ENCODE results near the gene CLPTM1L. TPM values are rescaled to one million over a fixed set of nuclear protein-coding genes. Genes with fewer than 3 reads are reported as not detected.

Gene CLPTM1L
- total and polyA plus RNA-seq, 2 donors (not counting 1 experiment from before 2014, with no cell fraction given), result 78.4 to 99.9 TPM

- H3K4me2 ChIP-seq (replicated peaks; ENCODE audit: low read depth, low read length, poor library complexity, severe bottlenecking), result no peak overlapping the region
- Mint-ChIP-seq H3K4me1 (peaks cover 17% of the 10 kb centered on the region), H3K27me3 (no peaks in the 10 kb centered on the region), H3K9me3 (ENCODE audit: insufficient read depth) (no peaks in the 10 kb centered on the region), H3K27ac (no peak overlapping the region), H3K4me3 (no peak overlapping the region)
- no peaks in the 10 kb centered on the region for H3K27me3 ChIP-seq (replicated peaks in 1 of 4; ENCODE audit: control extremely low read depth in 1 of 4, control insufficient read depth in 3 of 4, insufficient read depth in 4 of 4, low read length in 3 of 4)
- TF ChIP-seq EZH2 (IDR thresholded peaks at IDR 0.05; ENCODE audit: borderline replicate concordance, insufficient read depth, low read depth, low read length, poor library complexity, severe bottlenecking) (no peak), CTCF (IDR thresholded peaks at IDR 0.05) (no peak)
- intact Hi-C loops (cut with micrococcal nuclease), result no loop called here
- H3K79me2 ChIP-seq (ENCODE audit: control insufficient read depth, insufficient read depth, low read length), result peaks cover 66% of the 10 kb centered on the region
- H3K9ac ChIP-seq (ENCODE audit: low read length), result no peak overlapping the region
- DNase-seq, result no peak
- H3K27ac ChIP-seq (ENCODE audit: low read length in 2 of 2), result no peak overlapping the region
- ChIA-PET CTCF (interaction anchor here (1.5 kb wide), 1 partner anchor 307 kb away, joined by 3 read pairs; no protein-coding TSS in a partner anchor), POLR2A (no interaction called here)
- peaks cover 1 to 26% of the 10 kb centered on the region in 2 donors for H3K4me1 ChIP-seq (ENCODE audit: control insufficient read depth in 2 of 2, insufficient read depth in 2 of 2, low read length in 2 of 2)
- no peak overlapping the region for H2AFZ ChIP-seq (ENCODE audit: insufficient read depth, low read depth, low read length, poor library complexity, severe bottlenecking)
- ATAC-seq (ENCODE audit: low read depth), result no peak
- no peak overlapping the region for H3K4me3 ChIP-seq (ENCODE audit: control extremely low read depth in 1 of 5, extremely low read depth in 1 of 5, insufficient read depth in 1 of 5, low read depth in 2 of 5, low read length in 4 of 5)
- WGBS (ENCODE audit: insufficient coverage), result 94% methylated on average over 7 of the region's 12 CpGs
- H3K9me3 ChIP-seq (ENCODE audit: control extremely low read depth in 1 of 3, control insufficient read depth in 2 of 3, insufficient read depth in 1 of 3, low read length in 2 of 3), result no peaks in the 10 kb centered on the region
- H3K36me3 ChIP-seq (replicated peaks in 1 of 2; ENCODE audit: control extremely low read depth in 1 of 2, control insufficient read depth in 1 of 2, extremely low read depth in 1 of 2, insufficient read depth in 2 of 2, low read length in 1 of 2), result peaks cover 0 to 86% of the 10 kb centered on the region in 2 experiments
- peaks cover 50% of the 10 kb centered on the region for H4K20me1 ChIP-seq (ENCODE audit: control insufficient read depth, insufficient read depth, low read length, poor library complexity, severe bottlenecking)
Measured at GRCh38 chr5:1338196-1338490, 6.8 kb downstream of the CLPTM1L start.

GRCh38 chr5:1337489-1338195 is 7.3 kb downstream of the CLPTM1L start:
- H3K4me1 Mint-ChIP-seq, result peaks cover 16% of the 10 kb centered on the region
- no peak for ATAC-seq (ENCODE audit: low read depth)

More at GRCh38 chr5:1337489-1338195, 7.3 kb downstream of the CLPTM1L start:
- H3K4me1 ChIP-seq (ENCODE audit: control insufficient read depth in 2 of 2, insufficient read depth in 2 of 2, low read length in 2 of 2), result peaks cover 0 to 25% of the 10 kb centered on the region in 2 donors
- intact Hi-C loops (cut with micrococcal nuclease), result no loop called here
- no peak overlapping the region for H3K4me3 ChIP-seq (ENCODE audit: control extremely low read depth in 1 of 5, extremely low read depth in 1 of 5, insufficient read depth in 1 of 5, low read depth in 2 of 5, low read length in 4 of 5)
- Mint-ChIP-seq H3K9me3 (ENCODE audit: insufficient read depth) (no peaks in the 10 kb centered on the region), H3K27me3 (no peaks in the 10 kb centered on the region), H3K27ac (no peak overlapping the region), H3K4me3 (no peak overlapping the region)
- H3K9me3 ChIP-seq (ENCODE audit: control extremely low read depth in 1 of 3, control insufficient read depth in 2 of 3, insufficient read depth in 1 of 3, low read length in 2 of 3), result no peaks in the 10 kb centered on the region
- no peak overlapping the region for H3K4me2 ChIP-seq (replicated peaks; ENCODE audit: low read depth, low read length, poor library complexity, severe bottlenecking)
- DNase-seq, result no peak
- WGBS (ENCODE audit: insufficient coverage), result 98% methylated on average over 22 of the region's 22 CpGs
- H2AFZ ChIP-seq (ENCODE audit: insufficient read depth, low read depth, low read length, poor library complexity, severe bottlenecking), result no peak overlapping the region
- H3K27me3 ChIP-seq (replicated peaks in 1 of 4; ENCODE audit: control extremely low read depth in 1 of 4, control insufficient read depth in 3 of 4, insufficient read depth in 4 of 4, low read length in 3 of 4), result no peaks in the 10 kb centered on the region
- H3K36me3 ChIP-seq (replicated peaks in 1 of 2; ENCODE audit: control extremely low read depth in 1 of 2, control insufficient read depth in 1 of 2, extremely low read depth in 1 of 2, insufficient read depth in 2 of 2, low read length in 1 of 2), result peaks cover 0 to 88% of the 10 kb centered on the region in 2 experiments
- H3K27ac ChIP-seq (ENCODE audit: low read length in 2 of 2), result no peak overlapping the region
- peaks cover 55% of the 10 kb centered on the region for H4K20me1 ChIP-seq (ENCODE audit: control insufficient read depth, insufficient read depth, low read length, poor library complexity, severe bottlenecking)
- ChIA-PET CTCF (interaction anchor here (0.6 to 1.5 kb wide), 2 partner anchors 154 to 307 kb away, joined by 3 read pairs; no protein-coding TSS in a partner anchor), POLR2A (no interaction called here)
- TF ChIP-seq EZH2 (IDR thresholded peaks at IDR 0.05; ENCODE audit: borderline replicate concordance, insufficient read depth, low read depth, low read length, poor library complexity, severe bottlenecking) (no peak), CTCF (IDR thresholded peaks at IDR 0.05) (no peak)
- H3K79me2 ChIP-seq (ENCODE audit: control insufficient read depth, insufficient read depth, low read length), result peaks cover 61% of the 10 kb centered on the region
- H3K9ac ChIP-seq (ENCODE audit: low read length), result no peak overlapping the region
